Brain microvascular endothelial cell (primary cell): ENCODE measurements around the gene DYNLL2.
"Not testable (repeated sequence)": the region's sequence is repeated elsewhere in the genome, so short reads cannot be mapped to it uniquely, and the experiment has no call there.

Experiments
- DNase-seq: peaks from one replicate; pipeline ENCODE4 v3.0.0-alpha.2; 2020
- H3K27ac ChIP-seq: fragments of 250-450 bp; sonication (Bioruptor Pico); 2 replicates; pipeline ENCODE4 v1.5.1; 2020; ENCODE audit warnings: mild to moderate bottlenecking, moderate library complexity
- H3K27me3 ChIP-seq: fragments of 250-450 bp; sonication (Bioruptor Pico); replicated peaks from 2 replicates; pipeline ENCODE4 v1.5.1; 2020; ENCODE audit warnings: mild to moderate bottlenecking
- H3K36me3 ChIP-seq: fragments of 250-450 bp; sonication (Bioruptor Pico); replicated peaks from 2 replicates; pipeline ENCODE4 v1.5.1; 2020; ENCODE audit warnings: mild to moderate bottlenecking
- H3K4me3 ChIP-seq: 2 replicates; pipeline ENCODE4 v1.5.1; 2011; ENCODE audit warnings: low read depth, mild to moderate bottlenecking, control low read depth, low read length, moderate library complexity
- CTCF ChIP-seq: IDR thresholded peaks from 2 replicates; pipeline ENCODE4 v1.5.1; 2011; ENCODE audit warnings: low read depth, mild to moderate bottlenecking, moderate library complexity, low read length, control low read depth, inconsistent platforms; ENCODE audit errors: missing control alignments
- in situ Hi-C: cut with HindIII; loops from 2 replicates; pipeline ENCODE4 v1.10.0; 2017; ENCODE audit warnings: low sequenced_read_pairs, low pct_ligation_motif_present

The DYNLL2 gene

GRCh38 chr17:58113947-58114346 is 30.7 kb downstream of the DYNLL2 start:
- H3K4me3 ChIP-seq: no peak overlapping the region
- in situ Hi-C loops: no loop called here
- no peaks in the 10 kb centered on the region for H3K36me3 ChIP-seq
- TF ChIP-seq CTCF: no peak
- no peak for DNase-seq
- no peak overlapping the region for H3K27ac ChIP-seq
- no peaks in the 10 kb centered on the region for H3K27me3 ChIP-seq

- Histone ChIP-seq H3K27me3 (no peaks in the 10 kb centered on the region), H3K4me3 (no peak overlapping the region), H3K27ac (no peak overlapping the region), H3K36me3 (no peaks in the 10 kb centered on the region)
- TF ChIP-seq CTCF: no peak
- in situ Hi-C loops: no loop called here
- no peak for DNase-seq
Observed at GRCh38 chr17:58117382-58117781, 34.2 kb downstream of the DYNLL2 start.

- Histone ChIP-seq H3K27me3 (no peaks in the 10 kb centered on the region), H3K4me3 (no peak overlapping the region), H3K27ac (no peak overlapping the region), H3K36me3 (no peaks in the 10 kb centered on the region)
- no peak for DNase-seq
- in situ Hi-C loops: no loop called here
- TF ChIP-seq CTCF: no peak
Observed at GRCh38 chr17:58119491-58119890, 36.3 kb downstream of the DYNLL2 start.

- Histone ChIP-seq H3K27ac (no peak overlapping the region), H3K4me3 (no peak overlapping the region), H3K36me3 (no peaks in the 10 kb centered on the region), H3K27me3 (no peaks in the 10 kb centered on the region)
- peak; percentile 41 for DNase-seq
- in situ Hi-C loops: no loop called here
- no peak for TF ChIP-seq CTCF
Observed at GRCh38 chr17:58120195-58120822, 37.1 kb downstream of the DYNLL2 start.

GRCh38 chr17:58121925-58122324 is 38.7 kb downstream of the DYNLL2 start:
- Histone ChIP-seq H3K27me3 (no peaks in the 10 kb centered on the region), H3K36me3 (no peaks in the 10 kb centered on the region), H3K4me3 (no peak overlapping the region), H3K27ac (no peak overlapping the region)
- in situ Hi-C loops: no loop called here
- peak; percentile 25 for DNase-seq
- TF ChIP-seq CTCF: peak; percentile 41

- no peak for DNase-seq
- H3K36me3 ChIP-seq: no peaks in the 10 kb centered on the region
- H3K4me3 ChIP-seq: no peak overlapping the region
- no peak overlapping the region for H3K27ac ChIP-seq
- TF ChIP-seq CTCF: no peak
- in situ Hi-C loops: no loop called here
- H3K27me3 ChIP-seq: no peaks in the 10 kb centered on the region
Observed at GRCh38 chr17:58127846-58128245, 44.6 kb downstream of the DYNLL2 start.

- DNase-seq, in situ Hi-C loops, H3K27me3 ChIP-seq, H3K36me3 ChIP-seq, H3K4me3 ChIP-seq, H3K27ac ChIP-seq: not testable (repeated sequence)
Observed at GRCh38 chr17:58132697-58133096, 49.5 kb downstream of the DYNLL2 start.
